K562 (cell line): Measurements from ENCODE around the gene RHOT1. TPM values are rescaled to one million over a fixed set of nuclear protein-coding genes. Genes with fewer than 3 reads are reported as not detected.

ENCODE experiments used
- ARHGAP35 ChIP-seq: fragments of 450-650 bp; IDR thresholded peaks from 2 replicates; pipeline ENCODE4 v1.6.1; 2018; ENCODE audit not compliant: partially characterized antibody
- CBFB ChIP-seq: sonication (generic); formaldehyde crosslinking; IDR thresholded peaks from 2 replicates; pipeline ENCODE4 v1.4.0; 2020; ENCODE audit warnings: mild to moderate bottlenecking, missing genetic modification reagents
- CEBPB ChIP-seq: fragments of 450-650 bp; IDR thresholded peaks from 2 replicates; pipeline ENCODE4 v1.6.1; 2016; ENCODE audit warnings: missing genetic modification characterization, missing compliant biosample characterization
- CLOCK ChIP-seq: fragments of 250-450 bp; sonication (Bioruptor Pico); IDR thresholded peaks from 2 replicates; pipeline ENCODE4 v1.4.0; 2020; ENCODE audit warnings: mild to moderate bottlenecking, moderate library complexity, borderline replicate concordance
- ELF1 ChIP-seq: fragments of 200-800 bp; sonication (Bioruptor generic); IDR thresholded peaks from 2 replicates; pipeline ENCODE4 v1.6.1; 2016; ENCODE audit warnings: missing genetic modification characterization, missing compliant biosample characterization
- HINFP ChIP-seq: fragments of 450-650 bp; conservative IDR thresholded peaks from 2 replicates; pipeline ENCODE4 v1.6.1; 2016; ENCODE audit warnings: missing genetic modification characterization, low read depth, mild to moderate bottlenecking, control low read depth, missing compliant biosample characterization
- MNT ChIP-seq, 2 experiments: fragments of 450-650 bp; conservative IDR thresholded peaks; 2 replicates each; pipeline ENCODE4 v1.6.1; 2017; ENCODE audit warnings: mild to moderate bottlenecking in 2 of 2, moderate library complexity in 2 of 2
- MYBL2 ChIP-seq, 2 experiments: fragments of 450-650 bp in 1 of 2; sonication (generic) in 1 of 2; formaldehyde crosslinking in 1 of 2; IDR thresholded peaks; 2 replicates each; pipeline versions ENCODE4 v1.6.1 to v1.8.1; 2017 to 2022; ENCODE audit warnings: borderline replicate concordance in 1 of 2, inconsistent platforms in 1 of 2, low read depth in 1 of 2, mild to moderate bottlenecking in 1 of 2, missing genetic modification reagents in 1 of 2, moderate library complexity in 1 of 2
- NFXL1 ChIP-seq: fragments of 450-650 bp; formaldehyde crosslinking; IDR thresholded peaks from 2 replicates; pipeline ENCODE4 v1.4.0; 2021; ENCODE audit warnings: mild to moderate bottlenecking
- PPARD ChIP-seq: fragments of 250-450 bp; sonication (Bioruptor Pico); IDR thresholded peaks from 2 replicates; pipeline ENCODE4 v1.8.0; 2022; ENCODE audit warnings: inconsistent platforms, mild to moderate bottlenecking, moderate library complexity
- RHOXF2B ChIP-seq: fragments of 250-450 bp; sonication (Bioruptor Pico); conservative IDR thresholded peaks from 2 replicates; pipeline ENCODE4 v1.5.1; 2021
- SRF ChIP-seq, 2 experiments: fragments of 250-450, 450-650 bp in 1 of 2; sonication (Bioruptor Pico) in 1 of 2; sonication (generic) in 1 of 2; formaldehyde crosslinking; IDR thresholded peaks; 2 replicates each; pipeline versions ENCODE4 v1.5.0 to v1.5.1; 2020 to 2022; ENCODE audit warnings: mild to moderate bottlenecking in 1 of 2, missing genetic modification reagents in 1 of 2
- ZBTB7A ChIP-seq: IDR thresholded peaks from 2 replicates; pipeline ENCODE4 v1.6.1; 2011; ENCODE audit warnings: low read depth, mild to moderate bottlenecking, low read length, moderate library complexity, borderline replicate concordance; ENCODE audit not compliant: control insufficient read depth
- ZBTB8A ChIP-seq: fragments of 450-650 bp; IDR thresholded peaks from 2 replicates; pipeline ENCODE4 v1.6.1; 2018; ENCODE audit warnings: mild to moderate bottlenecking, moderate library complexity; ENCODE audit not compliant: partially characterized antibody
- ZNF197 ChIP-seq: fragments of 200-800 bp; sonication (Bioruptor generic); IDR thresholded peaks from 2 replicates; pipeline ENCODE4 v1.6.1; 2016; ENCODE audit warnings: low read depth, missing genetic modification characterization, missing compliant biosample characterization
- ZNF239 ChIP-seq: fragments of 250-450 bp; sonication (Bioruptor Pico); IDR thresholded peaks from 2 replicates; pipeline ENCODE4 v1.4.0; 2020; ENCODE audit warnings: mild to moderate bottlenecking
- ZNF282 ChIP-seq: sonication (generic); formaldehyde crosslinking; IDR thresholded peaks from 2 replicates; pipeline ENCODE4 v1.8.1; 2023; ENCODE audit warnings: missing genetic modification reagents
- ZNF398 ChIP-seq: fragments of 250-450 bp; sonication (Bioruptor Pico); IDR thresholded peaks from 2 replicates; pipeline ENCODE4 v1.8.0; 2021; ENCODE audit warnings: moderate library complexity, mild to moderate bottlenecking, inconsistent platforms
- polyA plus RNA-seq, 8 experiments: library from polyadenylated mRNA; depleted of rRNA in 4 of 8; stranded (reverse) in 5 of 8; unstranded in 3 of 8; fragments of >200 nt; fragmentation: Nextera tagmentation in 2 of 8; fragmentation: Illumina TruSeq in 1 of 8; extraction: Ambion mirVana in 2 of 8; extraction: Trizol in 1 of 8; gene quantifications; 2 replicates each; pipeline versions ENCODE4 v1.2.1 to v1.2.3, GENCODE V29; 2011 to 2014; ENCODE audit warnings: inconsistent platforms in 1 of 8, missing spikeins in 1 of 8
- total RNA-seq, 7 experiments: library from RNA; depleted of rRNA in 6 of 7; stranded (reverse); fragments of >200 nt in 6 of 7; fragmentation: Illumina TruSeq in 2 of 7; extraction: Trizol in 2 of 7; gene quantifications; 2 replicates each; pipeline versions ENCODE4 v1.2.1 to v1.2.3, GENCODE V29; 2011 to 2021; ENCODE audit warnings: low replicate concordance in 1 of 7

The RHOT1 gene
- total and polyA plus RNA-seq, 9 of the 15 experiments (the other 6 are each of a cell fraction or from before 2014, with no cell fraction given) = 23.0 to 101 (median 32.2) TPM

GRCh38 chr17:32127158-32127897 lies 15.0 kb upstream of the RHOT1 start (continued):
- TF ChIP-seq ZBTB7A = peak; percentile 58; the same call in 1 of the 2 replicates
- TF ChIP-seq ZNF197 = no peak
- no peak for TF ChIP-seq RHOXF2B
- TF ChIP-seq ZNF398 (CRISPR knock-in tag) = no peak
- TF ChIP-seq NFXL1 = no peak
- TF ChIP-seq HINFP = no peak
- no peak for TF ChIP-seq ZNF282 (CRISPR knock-in tag)
- TF ChIP-seq MNT (conservative IDR thresholded peaks at IDR 0.05) = peak in 1 of 2 experiments; percentile 66; a peak in 2 of 4 replicates
- TF ChIP-seq MYBL2 (IDR thresholded peaks at IDR 0.05; ENCODE audit: low read depth) = no peak
- TF ChIP-seq MYBL2 (CRISPR knock-in tag; IDR thresholded peaks at IDR 0.05; ENCODE audit: borderline replicate concordance) = no peak
- TF ChIP-seq ARHGAP35 = no peak
- no peak for TF ChIP-seq CBFB
- peak; percentile 86 for TF ChIP-seq ELF1 (tag)
- no peak for TF ChIP-seq ZBTB8A
- TF ChIP-seq CLOCK (CRISPR knock-in tag) = no peak
- TF ChIP-seq CEBPB (tag) = no peak
- no peak for TF ChIP-seq ZNF239 (CRISPR knock-in tag)
- no peak for TF ChIP-seq PPARD (CRISPR knock-in tag)
- peak in 1 of 2 experiments; percentile 56; a peak in 1 of 4 replicates for TF ChIP-seq SRF (CRISPR knock-in tag; IDR thresholded peaks at IDR 0.05)
